Ascending aorta (tissue), 2 donors: ENCODE results near the gene VWF. TPM values are rescaled to one million over a fixed set of nuclear protein-coding genes. Genes with fewer than 3 reads are reported as not detected.

Experiments
- DNase-seq, 2 donors: peaks; one replicate each; pipeline ENCODE4 v3.0.0-alpha.2; 2019; ENCODE audit warnings: low spot score in 2 of 2
- H3K27ac ChIP-seq, 2 donors: fragments of 200-600 bp; sonication (generic); one replicate each; pipeline ENCODE4 v1.5.1; 2016 to 2017; ENCODE audit warnings: mild to moderate bottlenecking in 1 of 2
- H3K27me3 ChIP-seq: fragments of 200-600 bp; sonication (generic); one replicate; pipeline ENCODE4 v1.5.1; 2017
- H3K36me3 ChIP-seq, 2 donors: fragments of 200-600 bp; sonication (generic); one replicate each; pipeline ENCODE4 v1.5.1; 2016
- H3K4me1 ChIP-seq, 2 donors: fragments of 200-600 bp; sonication (generic); one replicate each; pipeline ENCODE4 v1.5.1; 2016 to 2017; ENCODE audit warnings: mild to moderate bottlenecking in 1 of 2
- H3K4me3 ChIP-seq, 2 donors: fragments of 200-600 bp; sonication (generic); one replicate each; pipeline ENCODE4 v1.5.1; 2016 to 2017; ENCODE audit warnings: mild to moderate bottlenecking in 1 of 2
- H3K9me3 ChIP-seq, 2 donors: fragments of 200-600 bp; sonication (generic); one replicate each; pipeline ENCODE4 v1.5.1; 2016
- intact Hi-C: fragments of 100-400 bp; cut with DNase I; formaldehyde crosslinking; loops from one replicate; pipeline ENCODE4 v1.15.1; 2023
- total RNA-seq: library from RNA; depleted of rRNA; stranded (reverse); fragments of >200 nt; gene quantifications from one replicate; pipeline ENCODE4 v1.1.0, GENCODE V29; 2016
- TF ChIP-seq, protein P1 (sequence below), 3 experiments: fragments of 200-600 bp in 2 of 3; fragments of 450-650 bp in 1 of 3; sonication (generic) in 2 of 3; IDR thresholded peaks; one replicate each; pipeline ENCODE4 v1.5.1; 2016 to 2019; ENCODE audit warnings: antibody characterized with exemption in 3 of 3, mild to moderate bottlenecking in 1 of 3, moderate library complexity in 1 of 3

The VWF gene
- total RNA-seq, 1 donor from 2014 or later = 1,026 TPM

DNA sequence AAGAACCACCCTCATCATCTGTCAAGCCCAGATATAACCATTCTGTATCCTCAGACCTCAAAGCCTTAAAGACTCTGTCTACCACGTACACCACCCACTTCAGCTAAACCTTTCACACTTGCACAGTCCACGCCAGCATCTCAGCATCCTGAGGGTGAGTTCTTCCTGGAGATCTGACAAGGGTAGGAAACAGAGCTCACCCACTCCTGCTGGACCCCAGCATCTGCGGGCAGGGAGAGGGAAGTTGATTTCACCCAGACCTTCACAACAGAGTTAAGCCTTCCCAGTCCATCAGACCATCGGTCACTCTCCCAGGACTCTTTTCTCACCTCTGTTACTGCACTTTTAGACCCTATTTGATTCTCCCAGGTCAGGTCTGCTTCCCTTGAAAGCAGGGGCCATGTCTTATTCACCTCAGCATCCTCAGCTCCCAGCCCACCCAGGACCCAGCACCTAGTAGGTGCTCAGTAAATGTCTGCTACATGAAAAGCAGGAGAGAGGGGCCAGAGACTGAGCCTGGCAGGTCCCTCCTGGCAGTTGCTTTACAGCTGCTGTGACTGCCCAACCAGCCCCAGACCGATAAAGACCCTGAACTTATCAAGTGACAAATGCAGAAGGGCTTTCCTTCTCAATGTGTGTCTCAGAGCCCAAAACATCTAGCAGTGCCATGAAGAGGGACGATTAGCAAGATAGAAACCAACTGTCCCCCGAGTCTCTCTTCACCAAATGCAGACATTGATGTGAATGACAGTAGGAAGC is 213.5 kb downstream of the VWF start:
- no peak for DNase-seq

DNA sequence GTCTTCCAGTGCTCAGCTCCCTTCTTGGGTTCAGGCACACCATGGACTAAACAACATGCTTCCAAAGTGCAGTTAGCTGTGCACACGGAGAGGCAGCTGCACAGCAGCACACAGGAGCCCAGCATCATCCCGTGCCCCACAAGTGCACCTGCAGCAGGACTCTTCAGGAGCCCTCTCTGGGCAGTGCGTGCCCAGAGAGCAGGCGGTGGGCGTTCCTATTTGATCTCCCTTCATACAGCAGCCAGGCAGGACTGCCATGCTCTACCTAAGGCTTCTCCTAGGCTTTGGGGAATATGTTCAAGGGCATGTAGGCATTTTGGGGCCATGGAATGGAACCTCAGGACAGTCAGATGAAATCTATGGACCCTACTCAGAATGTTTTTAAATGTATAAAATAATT is 214.9 kb downstream of the VWF start:
- Histone ChIP-seq H3K9me3 (no peaks in the 10 kb centered on the region), H3K4me1 (no peaks in the 10 kb centered on the region), H3K27me3 (no peaks in the 10 kb centered on the region), H3K27ac (no peak overlapping the region), H3K36me3 (no peaks in the 10 kb centered on the region), H3K4me3 (no peak overlapping the region)
- DNase-seq = peak in 1 of 2 donors; percentile 35
- TF ChIP-seq, protein P1, sequence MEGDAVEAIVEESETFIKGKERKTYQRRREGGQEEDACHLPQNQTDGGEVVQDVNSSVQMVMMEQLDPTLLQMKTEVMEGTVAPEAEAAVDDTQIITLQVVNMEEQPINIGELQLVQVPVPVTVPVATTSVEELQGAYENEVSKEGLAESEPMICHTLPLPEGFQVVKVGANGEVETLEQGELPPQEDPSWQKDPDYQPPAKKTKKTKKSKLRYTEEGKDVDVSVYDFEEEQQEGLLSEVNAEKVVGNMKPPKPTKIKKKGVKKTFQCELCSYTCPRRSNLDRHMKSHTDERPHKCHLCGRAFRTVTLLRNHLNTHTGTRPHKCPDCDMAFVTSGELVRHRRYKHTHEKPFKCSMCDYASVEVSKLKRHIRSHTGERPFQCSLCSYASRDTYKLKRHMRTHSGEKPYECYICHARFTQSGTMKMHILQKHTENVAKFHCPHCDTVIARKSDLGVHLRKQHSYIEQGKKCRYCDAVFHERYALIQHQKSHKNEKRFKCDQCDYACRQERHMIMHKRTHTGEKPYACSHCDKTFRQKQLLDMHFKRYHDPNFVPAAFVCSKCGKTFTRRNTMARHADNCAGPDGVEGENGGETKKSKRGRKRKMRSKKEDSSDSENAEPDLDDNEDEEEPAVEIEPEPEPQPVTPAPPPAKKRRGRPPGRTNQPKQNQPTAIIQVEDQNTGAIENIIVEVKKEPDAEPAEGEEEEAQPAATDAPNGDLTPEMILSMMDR (IDR thresholded peaks at IDR 0.05) = no peak
- intact Hi-C loops = no loop called here

More for the DNA sequence above, 213.5 kb downstream of the VWF start:
- no peaks in the 10 kb centered on the region for H3K36me3 ChIP-seq
- intact Hi-C loops = no loop called here
- H3K4me1 ChIP-seq = no peaks in the 10 kb centered on the region
- H3K9me3 ChIP-seq = no peaks in the 10 kb centered on the region
- no peaks in the 10 kb centered on the region for H3K27me3 ChIP-seq
- TF ChIP-seq, protein P1 (IDR thresholded peaks at IDR 0.05) = no peak
- no peak overlapping the region for H3K27ac ChIP-seq
- no peak overlapping the region for H3K4me3 ChIP-seq

DNA sequence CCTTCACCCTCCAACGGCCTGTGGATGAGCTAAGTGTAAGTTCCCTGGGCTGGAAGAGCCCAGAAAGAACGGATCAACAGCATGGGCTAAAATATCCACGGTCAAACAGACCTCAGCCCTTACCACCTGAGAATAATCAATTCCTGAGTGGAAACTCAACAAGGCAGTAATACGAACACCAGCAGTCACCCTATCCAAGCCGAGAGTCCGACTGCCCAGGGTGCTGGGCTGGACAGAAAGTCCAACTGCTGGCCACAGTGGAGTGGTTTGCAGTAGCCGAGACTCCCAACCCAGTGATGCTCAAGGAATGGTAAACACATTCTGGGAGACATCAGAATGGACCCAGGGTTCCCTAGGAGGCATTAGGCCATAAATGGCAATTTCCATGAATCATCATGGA is 216.2 kb downstream of the VWF start:
- no peaks in the 10 kb centered on the region for H3K9me3 ChIP-seq
- intact Hi-C loops = no loop called here
- H3K4me1 ChIP-seq = no peaks in the 10 kb centered on the region
- H3K4me3 ChIP-seq = no peak overlapping the region
- DNase-seq = peak in 1 of 2 donors; percentile 11
- H3K27ac ChIP-seq = no peak overlapping the region
- H3K27me3 ChIP-seq = no peaks in the 10 kb centered on the region
- TF ChIP-seq, protein P1 (IDR thresholded peaks at IDR 0.05) = no peak
- H3K36me3 ChIP-seq = no peaks in the 10 kb centered on the region

DNA sequence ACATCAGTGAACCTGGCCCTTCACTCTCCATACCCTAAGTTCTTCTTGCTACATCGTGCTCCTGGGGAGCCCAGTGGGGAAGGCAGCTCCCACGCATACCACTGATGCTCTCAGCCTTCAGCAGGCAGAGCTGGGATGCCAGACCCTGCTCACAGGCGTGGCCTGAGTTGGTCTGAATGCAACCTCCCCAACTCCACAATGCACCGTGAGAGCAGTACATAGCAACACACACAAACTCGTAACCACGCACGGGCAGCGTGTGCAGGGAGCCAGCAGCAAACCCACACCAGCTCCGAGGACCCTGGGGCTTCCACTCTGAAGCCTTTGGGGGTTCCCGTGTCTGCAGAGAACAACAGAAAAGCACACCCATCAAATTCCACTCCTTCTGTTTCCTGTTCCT is 216.7 kb downstream of the VWF start:
- Histone ChIP-seq H3K27ac (no peak overlapping the region), H3K36me3 (no peaks in the 10 kb centered on the region), H3K27me3 (no peaks in the 10 kb centered on the region), H3K4me3 (no peak overlapping the region), H3K9me3 (no peaks in the 10 kb centered on the region), H3K4me1 (no peaks in the 10 kb centered on the region)
- intact Hi-C loops = no loop called here
- TF ChIP-seq, protein P1 (IDR thresholded peaks at IDR 0.05) = no peak
- DNase-seq = peak in 1 of 2 donors; percentile 41

DNA sequence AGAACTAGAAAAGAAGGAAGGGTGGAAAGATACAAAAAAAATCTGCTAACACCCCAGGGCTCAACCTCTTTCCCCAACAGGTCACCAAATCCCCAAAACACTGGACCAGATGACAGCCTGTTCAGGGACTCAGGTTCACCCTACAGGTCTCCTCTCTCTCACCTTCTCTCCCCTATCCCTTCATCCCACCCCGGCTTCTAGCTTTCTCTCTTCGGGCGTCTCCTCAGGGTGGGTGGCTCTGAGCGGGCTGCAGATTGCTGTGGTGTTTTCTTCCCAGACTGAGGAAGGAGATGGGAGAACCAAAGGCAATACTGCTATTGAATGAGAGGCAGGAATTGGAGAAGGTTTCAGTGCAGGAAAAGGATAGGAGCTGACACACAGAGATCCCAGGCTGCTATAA is 218.7 kb downstream of the VWF start:
- H3K4me3 ChIP-seq = no peak overlapping the region
- no peaks in the 10 kb centered on the region for H3K4me1 ChIP-seq
- H3K9me3 ChIP-seq = no peaks in the 10 kb centered on the region
- H3K27me3 ChIP-seq = no peaks in the 10 kb centered on the region
- intact Hi-C loops = no loop called here
- H3K36me3 ChIP-seq = no peaks in the 10 kb centered on the region
- peak in 1 of 2 donors; percentile 13 for DNase-seq
- TF ChIP-seq, protein P1 (IDR thresholded peaks at IDR 0.05) = no peak
- no peak overlapping the region for H3K27ac ChIP-seq
